ENCODE results near the gene RNF11. TPM values are rescaled to one million over a fixed set of nuclear protein-coding genes. Genes with fewer than 3 reads are reported as not detected.

The RNF11 gene
- total RNA-seq, 1 donor from 2014 or later, result 83.6 TPM

- intact Hi-C loops (cut with DNase I), result no loop called here
- no peak for TF ChIP-seq CTCF (IDR thresholded peaks at IDR 0.05)
- Histone ChIP-seq H3K27me3 (ENCODE audit: low read depth) (no peaks in the 10 kb centered on the region), H3K9me3 (no peaks in the 10 kb centered on the region), H3K4me3 (no peak overlapping the region), H3K4me1 (peaks cover 6% of the 10 kb centered on the region), H3K27ac (no peak overlapping the region), H3K36me3 (no peaks in the 10 kb centered on the region)
- ATAC-seq, result no peak
- no peak for DNase-seq
These were observed 69.3 kb downstream of the RNF11 start for GRCh38 chr1:51305371-51305823.

- Histone ChIP-seq H3K36me3 (no peaks in the 10 kb centered on the region), H3K27me3 (ENCODE audit: low read depth) (no peaks in the 10 kb centered on the region), H3K9me3 (no peaks in the 10 kb centered on the region), H3K4me1 (peaks cover 6% of the 10 kb centered on the region), H3K4me3 (no peak overlapping the region), H3K27ac (no peak overlapping the region)
- no peak for DNase-seq
- intact Hi-C loops (cut with DNase I), result no loop called here
- no peak for TF ChIP-seq CTCF (IDR thresholded peaks at IDR 0.05)
- ATAC-seq, result peak; percentile 6 to 51
These were observed 70.9 kb downstream of the RNF11 start for GRCh38 chr1:51306950-51307349.

DNA sequence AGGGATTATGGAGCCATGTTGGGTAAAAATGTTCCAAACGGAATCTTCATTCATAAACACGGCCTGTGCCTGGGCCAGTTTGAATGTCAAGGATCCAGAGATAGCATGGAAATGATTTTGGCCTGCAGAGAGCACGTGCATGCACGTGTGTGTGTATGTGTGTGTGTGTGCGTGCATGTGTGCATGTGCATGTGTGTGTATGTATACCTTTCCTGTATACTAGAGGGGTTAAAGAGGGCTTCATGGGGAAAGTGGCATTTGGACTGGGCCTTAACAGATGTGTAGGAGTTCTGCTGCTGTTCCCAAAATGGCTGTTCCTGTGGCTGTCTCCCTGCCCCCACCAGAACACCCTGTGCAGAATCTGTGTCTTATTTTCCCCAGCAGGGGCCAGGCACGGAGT, 72.6 kb downstream of the RNF11 start:
- Histone ChIP-seq H3K4me1 (peaks cover 4% of the 10 kb centered on the region), H3K4me3 (no peak overlapping the region), H3K9me3 (no peaks in the 10 kb centered on the region), H3K36me3 (no peaks in the 10 kb centered on the region), H3K27me3 (ENCODE audit: low read depth) (no peaks in the 10 kb centered on the region), H3K27ac (no peak overlapping the region)
- no peak for DNase-seq
- no peak for ATAC-seq
- intact Hi-C loops (cut with DNase I), result no loop called here
- no peak for TF ChIP-seq CTCF (IDR thresholded peaks at IDR 0.05)

- ATAC-seq (no peak), DNase-seq (no peak)
- Histone ChIP-seq H3K9me3 (no peaks in the 10 kb centered on the region), H3K27ac (no peak overlapping the region), H3K36me3 (no peaks in the 10 kb centered on the region), H3K4me3 (no peak overlapping the region), H3K4me1 (peaks cover 9% of the 10 kb centered on the region), H3K27me3 (ENCODE audit: low read depth) (no peaks in the 10 kb centered on the region)
- intact Hi-C loops (cut with DNase I), result no loop called here
- TF ChIP-seq CTCF (IDR thresholded peaks at IDR 0.05), result no peak
These were observed 73.2 kb downstream of the RNF11 start for GRCh38 chr1:51309291-51309690.

GRCh38 chr1:51310871-51311613, 75.0 kb downstream of the RNF11 start:
- intact Hi-C loops (cut with DNase I), result no loop called here
- H3K9me3 ChIP-seq, result no peaks in the 10 kb centered on the region

More at GRCh38 chr1:51310871-51311613, 75.0 kb downstream of the RNF11 start:
- H3K27me3 ChIP-seq (ENCODE audit: low read depth), result no peaks in the 10 kb centered on the region
- H3K4me3 ChIP-seq, result no peak overlapping the region
- no peak overlapping the region for H3K27ac ChIP-seq
- ATAC-seq, result no peak
- peaks cover 15% of the 10 kb centered on the region for H3K4me1 ChIP-seq
- H3K36me3 ChIP-seq, result no peaks in the 10 kb centered on the region
- no peak for TF ChIP-seq CTCF (IDR thresholded peaks at IDR 0.05)
- DNase-seq, result no peak

All from lower lobe of right lung (tissue), 2 donors.